Measurements from ENCODE around the gene RET. TPM values are rescaled to one million over a fixed set of nuclear protein-coding genes. Genes with fewer than 3 reads are reported as not detected.
A peak's percentile ranks its signal among the peaks of the same experiment; 100 is the strongest.

RET gene
- total RNA-seq, 1 experiment from 2014 or later, result not detected

GRCh38 chr10:43167498-43167889 lies 90.6 kb downstream of the RET start:
- Mint-ChIP-seq H3K4me3 (ENCODE audit: unreplicated experiment) (no peak overlapping the region), H3K27me3 (ENCODE audit: insufficient read depth, unreplicated experiment) (no peaks in the 10 kb centered on the region), H3K9me3 (ENCODE audit: unreplicated experiment) (no peaks in the 10 kb centered on the region), H3K36me3 (ENCODE audit: insufficient read depth, unreplicated experiment) (no peaks in the 10 kb centered on the region), H3K4me1 (ENCODE audit: low read depth, unreplicated experiment) (no peaks in the 10 kb centered on the region), H3K27ac (ENCODE audit: unreplicated experiment) (no peak overlapping the region)
- ChIA-PET CTCF (no interaction called here), POLR2A (no interaction called here)
- DNase-seq, result no peak
- H3K9me3 ChIP-seq, result no peaks in the 10 kb centered on the region
- intact Hi-C loops (cut with micrococcal nuclease; ENCODE audit: unreplicated experiment), result no loop called here
- TF ChIP-seq CTCF (IDR thresholded peaks at IDR 0.05; ENCODE audit: insufficient read depth in 1 of 2, low read depth in 1 of 2, low read length in 1 of 2, severe bottlenecking in 1 of 2, unreplicated experiment in 1 of 2), result no peak
- no peaks in the 10 kb centered on the region for H3K4me1 ChIP-seq
- BruUV-seq (replicated peaks), result no TSS peak
- no peaks in the 10 kb centered on the region for H3K27me3 ChIP-seq (replicated peaks; ENCODE audit: control insufficient read depth, insufficient read depth, low read length)
- H3K36me3 ChIP-seq (ENCODE audit: control insufficient read depth, insufficient read depth, low read length), result no peaks in the 10 kb centered on the region
- no peak overlapping the region for H3K4me3 ChIP-seq (ENCODE audit: low read depth, low read length)

- Mint-ChIP-seq H3K4me3 (ENCODE audit: unreplicated experiment) (no peak overlapping the region), H3K36me3 (ENCODE audit: insufficient read depth, unreplicated experiment) (no peaks in the 10 kb centered on the region), H3K27me3 (ENCODE audit: insufficient read depth, unreplicated experiment) (no peaks in the 10 kb centered on the region), H3K4me1 (ENCODE audit: low read depth, unreplicated experiment) (no peaks in the 10 kb centered on the region), H3K27ac (ENCODE audit: unreplicated experiment) (no peak overlapping the region), H3K9me3 (ENCODE audit: unreplicated experiment) (no peaks in the 10 kb centered on the region)
- Histone ChIP-seq H3K36me3 (ENCODE audit: control insufficient read depth, insufficient read depth, low read length) (no peaks in the 10 kb centered on the region), H3K9me3 (no peaks in the 10 kb centered on the region), H3K27me3 (replicated peaks; ENCODE audit: control insufficient read depth, insufficient read depth, low read length) (no peaks in the 10 kb centered on the region), H3K4me3 (ENCODE audit: low read depth, low read length) (no peak overlapping the region), H3K4me1 (no peaks in the 10 kb centered on the region)
- ChIA-PET POLR2A (no interaction called here), CTCF (no interaction called here)
- intact Hi-C loops (cut with micrococcal nuclease; ENCODE audit: unreplicated experiment), result loop anchor here (1.0 to 10.0 kb wide), 2 partner anchors 178 to 294 kb away; no protein-coding TSS in a partner anchor
- DNase-seq, result peak in 1 of 2 experiments; percentile 16
- BruUV-seq (replicated peaks), result no TSS peak
- TF ChIP-seq CTCF (IDR thresholded peaks at IDR 0.05; ENCODE audit: insufficient read depth in 1 of 2, low read depth in 1 of 2, low read length in 1 of 2, severe bottlenecking in 1 of 2, unreplicated experiment in 1 of 2), result peak; percentile 39 to 52
Measured at GRCh38 chr10:43170491-43170890, 93.6 kb downstream of the RET start.

GRCh38 chr10:43172645-43173044 lies 95.8 kb downstream of the RET start:
- ChIA-PET CTCF (interaction anchor here (0.6 kb wide), 1 partner anchor 55 kb away, joined by 3 read pairs; no protein-coding TSS in a partner anchor), POLR2A (no interaction called here)
- no TSS peak for BruUV-seq (replicated peaks)
- intact Hi-C loops (cut with micrococcal nuclease; ENCODE audit: unreplicated experiment), result loop anchor here (10.0 kb wide), 1 partner anchor 292 kb away; no protein-coding TSS in a partner anchor
- Histone ChIP-seq H3K27me3 (replicated peaks; ENCODE audit: control insufficient read depth, insufficient read depth, low read length) (no peaks in the 10 kb centered on the region), H3K4me3 (ENCODE audit: low read depth, low read length) (no peak overlapping the region), H3K36me3 (ENCODE audit: control insufficient read depth, insufficient read depth, low read length) (peaks cover 1% of the 10 kb centered on the region; the same call in 1 of the 2 replicates), H3K9me3 (no peaks in the 10 kb centered on the region), H3K4me1 (no peaks in the 10 kb centered on the region)
- no peak for TF ChIP-seq CTCF (IDR thresholded peaks at IDR 0.05; ENCODE audit: insufficient read depth in 1 of 2, low read depth in 1 of 2, low read length in 1 of 2, severe bottlenecking in 1 of 2, unreplicated experiment in 1 of 2)
- Mint-ChIP-seq H3K27ac (ENCODE audit: unreplicated experiment) (no peak overlapping the region), H3K4me1 (ENCODE audit: low read depth, unreplicated experiment) (no peaks in the 10 kb centered on the region), H3K4me3 (ENCODE audit: unreplicated experiment) (no peak overlapping the region), H3K27me3 (ENCODE audit: insufficient read depth, unreplicated experiment) (no peaks in the 10 kb centered on the region), H3K36me3 (ENCODE audit: insufficient read depth, unreplicated experiment) (peaks cover 5% of the 10 kb centered on the region), H3K9me3 (ENCODE audit: unreplicated experiment) (no peaks in the 10 kb centered on the region)
- DNase-seq, result no peak
